Upper lobe of left lung (tissue), 6 donors: ENCODE results near the gene CCL19. TPM values are rescaled to one million over a fixed set of nuclear protein-coding genes. Genes with fewer than 3 reads are reported as not detected.
A peak's percentile ranks its signal among the peaks of the same experiment; 100 is the strongest.

ENCODE experiments used
- ATAC-seq, 2 donors: fragments of 200-7000 bp; cut with Tn5 transposase; one replicate each; pipeline ENCODE4 v1.9.1; 2022; ENCODE audit warnings: mild to moderate bottlenecking in 2 of 2, moderate library complexity in 2 of 2; ENCODE audit not compliant: low FRiP score in 2 of 2
- DNase-seq, 2 donors: peaks; one replicate each; pipeline ENCODE4 v3.0.0-alpha.2; 2019 to 2020
- H3K27ac ChIP-seq, 4 donors: fragments of 200-600 bp; sonication (generic); one replicate each; pipeline ENCODE4 v1.5.1; 2016 to 2019
- H3K27me3 ChIP-seq, 4 donors: fragments of 200-600 bp; sonication (generic); one replicate each; pipeline ENCODE4 v1.5.1; 2017 to 2019
- H3K36me3 ChIP-seq, 4 donors: fragments of 200-600 bp; sonication (generic); one replicate each; pipeline ENCODE4 v1.5.1; 2016 to 2019
- H3K4me1 ChIP-seq, 4 donors: fragments of 200-600 bp; sonication (generic); one replicate each; pipeline ENCODE4 v1.5.1; 2018 to 2019
- H3K4me3 ChIP-seq, 4 donors: fragments of 200-600 bp; sonication (generic); one replicate each; pipeline ENCODE4 v1.5.1; 2017 to 2019; ENCODE audit warnings: mild to moderate bottlenecking in 2 of 4, moderate library complexity in 1 of 4
- H3K9me3 ChIP-seq, 4 donors: fragments of 200-600 bp; sonication (generic); one replicate each; pipeline ENCODE4 v1.5.1; 2018 to 2019
- CTCF ChIP-seq, 6 experiments: fragments of 450-650 bp in 4 of 6; fragments of 200-600 bp in 2 of 6; sonication (generic) in 2 of 6; IDR thresholded peaks; one replicate each; pipeline ENCODE4 v1.5.1; 2016 to 2019; ENCODE audit warnings: antibody characterized with exemption in 6 of 6
- EP300 ChIP-seq, 4 donors: sonication (generic); formaldehyde crosslinking; IDR thresholded peaks; one replicate each; pipeline ENCODE4 v1.5.1; 2017; ENCODE audit warnings: antibody characterized with exemption in 4 of 4, control low read depth in 2 of 4
- POLR2A ChIP-seq, 4 donors: fragments of 450-650 bp; IDR thresholded peaks; one replicate each; pipeline ENCODE4 v1.5.1; 2016 to 2017; ENCODE audit warnings: antibody characterized with exemption in 4 of 4, mild to moderate bottlenecking in 2 of 4
- POLR2AphosphoS5 ChIP-seq, 2 donors: sonication (generic); formaldehyde crosslinking; IDR thresholded peaks; one replicate each; pipeline ENCODE4 v1.5.1; 2017; ENCODE audit warnings: antibody characterized with exemption in 2 of 2
- WGBS, 2 donors: methylation state at CpG; one replicate each; pipeline ENCODE4 v1.1.5; 2017 to 2018; 5-methylcytosine and 5-hydroxymethylcytosine counted together
- total RNA-seq, 6 donors: library from RNA; depleted of rRNA in 4 of 6; stranded (reverse); fragments of >200 nt in 4 of 6; gene quantifications; one replicate each; pipeline versions ENCODE4 v1.1.0 to v1.2.1, GENCODE V29; 2016 to 2021
- donor health status: DM: no; HTN: no; CAD: no; lungs with moderate emphysema.
- donor health status: DM: no; HTN: yes; CAD: no; lungs with severe emphysema.

The CCL19 gene
- total RNA-seq, 6 donors from 2014 or later: 2.0 to 5.2 (median 5.2) TPM; not detected in 3

DNA sequence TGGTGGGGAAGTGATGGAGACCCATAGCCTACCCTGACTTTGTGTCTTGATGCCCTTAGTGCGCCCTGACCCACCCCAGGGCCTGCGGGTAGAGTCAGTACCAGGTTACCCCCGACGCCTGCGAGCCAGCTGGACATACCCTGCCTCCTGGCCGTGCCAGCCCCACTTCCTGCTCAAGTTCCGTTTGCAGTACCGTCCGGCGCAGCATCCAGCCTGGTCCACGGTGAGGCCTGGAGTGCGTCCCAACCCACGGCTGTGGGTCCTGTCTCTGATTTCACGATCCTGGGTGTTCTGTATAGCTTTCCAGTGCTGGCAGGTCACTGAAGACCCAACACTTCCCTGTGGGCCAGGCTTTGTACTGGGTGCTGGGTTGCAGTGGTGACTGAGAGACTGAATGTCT, 32.6 kb downstream of the CCL19 start:
- Histone ChIP-seq H3K27ac (no peak overlapping the region), H3K27me3 (no peaks in the 10 kb centered on the region), H3K9me3 (no peaks in the 10 kb centered on the region), H3K4me1 (peaks cover 15 to 19% (median 18%) of the 10 kb centered on the region in 4 donors), H3K4me3 (no peak overlapping the region), H3K36me3 (peaks cover 0 to 10% (median 3%) of the 10 kb centered on the region in 4 donors)
- TF ChIP-seq POLR2AphosphoS5 (IDR thresholded peaks at IDR 0.05) (no peak), CTCF (IDR thresholded peaks at IDR 0.05) (no peak), EP300 (IDR thresholded peaks at IDR 0.05) (no peak), POLR2A (IDR thresholded peaks at IDR 0.05) (no peak)
- WGBS, 2 donors: 87 to 96% methylated on average over 5 to 14 of the region's 14 CpGs
- ATAC-seq: no peak
- DNase-seq: peak in 1 of 2 donors; percentile 56

DNA sequence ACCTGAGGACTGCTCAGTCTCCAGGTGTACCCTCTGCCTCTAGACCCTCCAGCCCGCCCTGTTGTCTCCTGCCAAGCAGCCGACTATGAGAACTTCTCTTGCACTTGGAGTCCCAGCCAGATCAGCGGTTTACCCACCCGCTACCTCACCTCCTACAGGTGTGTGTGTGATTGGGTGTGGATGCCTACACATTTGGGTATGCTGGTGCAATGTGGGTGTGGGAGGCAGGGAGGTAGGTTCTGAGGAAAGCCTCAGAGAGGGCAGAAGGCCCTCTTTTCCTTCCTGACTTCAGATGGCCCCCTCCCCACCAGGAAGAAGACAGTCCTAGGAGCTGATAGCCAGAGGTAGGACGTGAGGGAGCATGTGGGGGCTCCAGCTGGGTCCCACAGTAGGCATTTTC, 34.1 kb downstream of the CCL19 start:
- peaks cover 0 to 10% (median 3%) of the 10 kb centered on the region in 4 donors for H3K36me3 ChIP-seq
- no peaks in the 10 kb centered on the region for H3K9me3 ChIP-seq
- ATAC-seq (no peak), DNase-seq (no peak)
- H3K4me3 ChIP-seq: no peak overlapping the region
- H3K27ac ChIP-seq: no peak overlapping the region
- H3K27me3 ChIP-seq: no peaks in the 10 kb centered on the region
- H3K4me1 ChIP-seq: peaks cover 29 to 34% (median 31%) of the 10 kb centered on the region in 4 donors
- TF ChIP-seq POLR2A (IDR thresholded peaks at IDR 0.05) (no peak), POLR2AphosphoS5 (IDR thresholded peaks at IDR 0.05) (no peak), EP300 (IDR thresholded peaks at IDR 0.05) (no peak), CTCF (IDR thresholded peaks at IDR 0.05) (no peak)
- WGBS, 2 donors: 91 to 96% methylated on average over 3 to 5 of the region's 5 CpGs

DNA sequence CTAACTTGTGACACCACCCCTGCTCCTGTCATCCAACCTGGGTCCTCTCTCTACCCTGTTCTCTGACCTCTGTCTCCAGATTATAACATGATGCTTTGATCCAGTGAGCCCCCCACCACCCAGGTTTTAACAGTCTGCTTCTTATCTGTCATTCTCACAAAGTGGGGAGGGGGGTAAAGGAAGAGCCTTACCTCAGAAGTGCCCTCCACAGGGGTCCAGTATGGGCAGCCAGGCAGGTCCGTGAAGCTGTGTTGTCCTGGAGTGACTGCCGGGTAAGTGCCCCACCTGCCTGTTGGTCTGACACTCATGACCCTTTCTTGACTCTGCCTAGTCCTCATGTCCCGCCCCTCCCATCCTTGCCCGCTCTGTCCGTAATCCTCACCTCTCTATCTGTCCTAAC, 35.7 kb downstream of the CCL19 start:
- no peaks in the 10 kb centered on the region for H3K27me3 ChIP-seq
- H3K4me1 ChIP-seq: peaks cover 41 to 45% (median 43%) of the 10 kb centered on the region in 4 donors
- no peak for TF ChIP-seq POLR2AphosphoS5 (IDR thresholded peaks at IDR 0.05)
- no peak for TF ChIP-seq EP300 (IDR thresholded peaks at IDR 0.05)
- no peak for TF ChIP-seq POLR2A (IDR thresholded peaks at IDR 0.05)
- no peak for TF ChIP-seq CTCF (IDR thresholded peaks at IDR 0.05)
- H3K9me3 ChIP-seq: no peaks in the 10 kb centered on the region
- WGBS, 2 donors: 75 to 88% methylated on average over 4 to 5 of the region's 5 CpGs
- no peak for DNase-seq
- H3K27ac ChIP-seq: peak overlapping the region in 2 of 4 donors; percentile 82 to 86
- H3K4me3 ChIP-seq: no peak overlapping the region
- peaks cover 0 to 7% (median 2%) of the 10 kb centered on the region in 4 donors for H3K36me3 ChIP-seq
- ATAC-seq: no peak

DNA sequence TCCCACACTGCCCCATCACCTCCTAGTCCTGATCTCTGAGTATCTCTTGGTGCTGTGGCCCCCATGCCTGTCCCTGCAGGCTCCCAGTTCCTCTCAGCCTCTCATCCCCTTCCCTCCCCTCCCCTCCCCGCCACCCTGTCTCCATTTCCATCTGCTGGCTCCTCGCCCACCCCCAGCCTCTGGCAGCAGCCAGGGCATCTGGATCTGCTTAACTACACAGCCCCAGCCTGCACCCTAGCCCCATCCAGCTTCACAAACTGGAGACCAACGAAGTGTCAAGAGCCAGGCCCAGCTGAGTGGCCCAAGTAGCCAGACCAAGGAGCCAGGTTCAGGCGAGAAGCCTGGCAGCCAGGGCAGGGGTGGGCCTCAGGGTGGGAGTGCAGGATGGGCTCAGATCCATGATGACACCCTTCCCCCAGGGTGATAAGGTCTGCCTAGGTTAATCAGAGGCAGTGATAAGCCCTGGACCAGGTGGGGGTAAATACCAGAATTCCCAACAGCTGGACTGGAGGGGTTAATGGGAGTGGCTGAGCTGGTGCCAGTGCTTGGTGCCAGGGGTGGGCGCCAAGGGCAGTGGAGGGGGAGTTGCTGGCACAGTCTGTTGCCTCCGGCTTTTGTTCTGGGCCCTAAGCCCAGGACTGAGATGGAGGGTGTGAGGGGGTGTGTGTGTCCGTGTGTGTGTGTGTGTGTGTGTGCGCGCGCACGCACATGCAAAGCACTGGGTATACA, 36.6 kb downstream of the CCL19 start:
- DNase-seq (peak in 1 of 2 donors; percentile 85), ATAC-seq (peak; percentile 28 to 39)
- peak in 1 of 2 donors; percentile 37 for TF ChIP-seq POLR2AphosphoS5 (IDR thresholded peaks at IDR 0.05)
- TF ChIP-seq POLR2A (IDR thresholded peaks at IDR 0.05): no peak
- no peak for TF ChIP-seq CTCF (IDR thresholded peaks at IDR 0.05)
- TF ChIP-seq EP300 (IDR thresholded peaks at IDR 0.05): no peak
- peak overlapping the region; percentile 7 to 86 (median 72) for H3K27ac ChIP-seq
- peaks cover 4 to 9% (median 6%) of the 10 kb centered on the region in 4 donors for H3K36me3 ChIP-seq
- peaks cover 41 to 45% (median 43%) of the 10 kb centered on the region in 4 donors for H3K4me1 ChIP-seq
- no peaks in the 10 kb centered on the region for H3K9me3 ChIP-seq
- no peaks in the 10 kb centered on the region for H3K27me3 ChIP-seq
- no peak overlapping the region for H3K4me3 ChIP-seq
- 36 to 64% methylated on average over 9 to 11 of the region's 11 CpGs for WGBS, 2 donors
